Measurements from ENCODE around the gene SPP1.

Gene SPP1

GRCh38 chr4:87957061-87957460, 18.5 kb upstream of the SPP1 start:
- DNase-seq, result no peak

DNA sequence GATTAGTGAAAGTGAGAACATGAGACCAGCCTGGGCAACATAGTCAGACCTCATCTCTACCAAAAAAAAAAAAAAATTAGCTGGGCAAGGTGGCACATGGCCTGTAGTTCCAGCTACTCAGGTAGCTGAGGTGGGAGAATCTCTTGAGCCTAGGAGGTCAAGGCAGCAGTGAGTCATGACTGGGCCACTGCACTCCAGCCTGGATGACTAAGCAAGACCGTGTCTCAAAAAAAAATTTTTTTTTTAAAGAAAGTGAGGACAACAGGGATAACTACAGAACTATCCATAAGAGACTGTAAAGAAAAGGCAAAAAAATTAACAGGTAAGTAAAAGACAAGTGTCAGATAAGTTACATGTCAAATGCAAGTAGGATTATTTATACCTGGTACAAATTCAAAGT, 13.5 kb upstream of the SPP1 start:
- no peak for DNase-seq

DNA sequence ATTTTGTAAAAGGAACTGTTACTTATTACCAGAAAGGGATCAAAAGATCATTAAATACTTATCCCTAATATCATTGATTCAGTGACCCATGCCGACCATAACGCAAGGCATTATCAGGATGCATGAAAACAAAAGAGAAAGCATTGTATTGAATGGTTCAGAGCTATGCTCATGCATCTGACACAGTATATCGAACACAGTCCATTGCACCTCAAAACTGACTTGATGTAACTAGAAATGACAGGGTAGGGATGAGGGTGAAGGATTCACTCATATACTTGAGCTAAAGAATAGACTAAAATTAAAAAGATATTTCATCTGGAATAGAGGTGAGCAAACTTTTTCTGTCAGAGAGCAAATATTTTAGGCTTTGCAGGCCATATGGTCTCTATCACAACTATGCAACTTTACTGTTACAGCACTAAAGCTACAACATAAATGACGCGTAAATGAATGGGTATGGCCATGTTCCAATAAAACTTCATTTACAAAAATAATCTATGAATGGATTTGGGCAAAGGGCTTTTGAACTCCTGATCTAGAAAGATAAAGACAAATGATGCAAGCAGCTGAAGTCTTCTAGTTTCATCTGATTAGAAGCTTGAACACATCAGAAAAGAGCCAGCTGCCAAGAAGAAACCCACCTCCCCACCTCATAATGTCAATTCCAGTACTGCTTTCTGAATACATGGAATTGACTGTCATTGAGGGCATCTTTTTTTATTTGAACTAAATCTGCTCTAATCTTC, 12.9 kb upstream of the SPP1 start:
- no peak for DNase-seq

DNA sequence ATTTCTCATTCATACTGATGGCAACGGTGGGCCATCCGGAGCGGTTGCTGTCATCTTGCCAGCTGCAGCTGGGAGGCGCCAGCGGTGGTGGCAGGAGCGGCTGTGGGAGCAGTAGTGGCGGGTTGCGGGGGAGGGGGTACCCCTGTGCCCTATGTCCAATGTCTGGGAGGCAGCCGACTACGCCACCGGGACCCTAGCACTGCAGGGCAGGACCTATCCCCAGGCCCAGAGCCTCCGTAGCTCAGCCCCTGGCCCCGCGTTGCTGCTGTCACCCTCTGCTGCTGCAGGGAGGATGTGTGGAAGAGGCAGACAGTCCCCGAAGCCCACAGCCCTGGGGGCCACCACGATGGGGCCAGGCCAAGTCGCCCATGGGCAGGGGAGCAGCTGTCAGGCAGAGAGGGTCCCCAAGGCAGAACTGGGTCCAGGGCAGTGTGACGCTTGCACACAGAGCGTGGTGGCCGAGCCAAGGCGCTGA, 10.0 kb upstream of the SPP1 start:
- DNase-seq, result no peak

DNA sequence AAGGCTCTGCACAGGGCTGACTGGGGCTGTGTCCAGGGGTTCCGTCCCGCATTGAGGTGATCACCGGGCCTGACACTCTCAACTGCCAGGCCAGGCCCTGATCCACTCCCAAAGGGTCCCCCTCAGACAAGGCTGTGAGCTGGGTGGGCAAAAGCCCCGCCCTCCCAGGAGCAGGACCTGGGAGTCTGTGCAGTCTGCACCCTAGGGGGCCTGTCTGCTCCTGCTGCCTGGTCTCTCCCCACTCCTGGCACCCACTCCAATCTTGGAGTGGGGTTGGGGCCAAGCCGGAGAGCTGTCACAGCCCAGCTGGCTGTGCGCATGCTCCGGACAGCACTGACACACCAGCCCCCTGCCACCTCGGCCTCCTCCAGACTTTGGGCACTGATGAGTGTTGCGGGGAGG, 9.4 kb upstream of the SPP1 start:
- no peak for DNase-seq

DNA sequence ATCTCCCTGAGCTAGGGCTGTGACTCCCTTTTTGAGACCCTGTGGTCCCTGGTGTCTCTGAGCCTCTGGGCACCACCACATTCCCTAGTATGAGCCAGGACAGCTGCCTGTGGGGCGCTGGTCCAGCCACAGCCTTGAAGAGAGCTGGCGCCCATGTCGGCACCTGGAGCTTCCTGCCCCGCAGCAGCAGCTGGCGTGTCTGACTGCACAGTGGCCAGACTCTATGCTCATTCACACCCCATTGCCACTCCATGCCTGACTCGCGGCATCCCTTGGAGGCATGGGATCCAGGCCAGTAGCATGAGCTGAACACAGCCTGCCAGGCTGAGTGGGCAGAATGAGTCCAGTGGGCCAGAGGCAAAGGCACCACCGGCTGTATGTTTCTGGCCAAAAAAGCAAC, 8.3 kb upstream of the SPP1 start:
- no peak for DNase-seq

- no peak for DNase-seq
Measured at GRCh38 chr4:87970121-87970520, 5.4 kb upstream of the SPP1 start.

GRCh38 chr4:87971866-87972265, 3.6 kb upstream of the SPP1 start:
- no peak for DNase-seq

- peak; percentile 54 for DNase-seq
Measured at GRCh38 chr4:87973283-87974169, 2.0 kb upstream of the SPP1 start.

GRCh38 chr4:87974856-87975462, 555 bp upstream of the SPP1 start:
- no peak for DNase-seq

DNA sequence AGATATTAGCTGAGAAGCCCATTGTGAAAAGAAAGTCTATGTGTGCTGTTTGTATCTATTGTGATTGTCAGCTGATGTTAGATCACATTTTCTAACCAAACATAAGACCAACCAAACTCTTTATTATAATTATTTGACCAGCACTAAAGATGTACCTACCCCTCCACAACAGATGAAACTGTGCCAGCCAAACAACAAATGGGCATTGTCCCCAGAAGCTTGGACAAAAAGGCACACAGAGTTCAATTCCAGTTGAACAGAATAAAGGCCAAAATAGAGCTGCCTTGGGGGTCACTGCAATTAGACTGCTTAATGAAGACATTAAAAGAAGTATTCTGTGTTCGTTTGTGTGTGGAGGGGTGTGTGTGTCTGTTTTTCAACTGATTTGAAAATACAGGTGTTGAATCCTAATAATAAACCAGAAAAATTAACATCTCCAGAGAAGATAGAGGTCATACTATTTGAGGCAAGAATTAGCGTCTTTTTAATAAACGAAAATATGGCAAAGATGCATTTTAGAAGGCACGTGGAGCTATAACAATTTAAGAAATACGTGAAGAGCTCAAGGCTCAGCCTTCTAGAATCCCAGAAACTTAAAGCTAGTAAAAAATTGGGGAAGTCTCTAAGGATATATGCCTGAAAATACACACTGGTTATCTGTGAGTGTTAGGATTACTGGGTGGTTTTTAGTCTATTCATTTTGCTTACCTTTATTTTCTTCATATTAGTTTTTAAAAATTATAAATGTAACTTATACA, 2.2 kb downstream of the SPP1 start:
- DNase-seq, result no peak

DNA sequence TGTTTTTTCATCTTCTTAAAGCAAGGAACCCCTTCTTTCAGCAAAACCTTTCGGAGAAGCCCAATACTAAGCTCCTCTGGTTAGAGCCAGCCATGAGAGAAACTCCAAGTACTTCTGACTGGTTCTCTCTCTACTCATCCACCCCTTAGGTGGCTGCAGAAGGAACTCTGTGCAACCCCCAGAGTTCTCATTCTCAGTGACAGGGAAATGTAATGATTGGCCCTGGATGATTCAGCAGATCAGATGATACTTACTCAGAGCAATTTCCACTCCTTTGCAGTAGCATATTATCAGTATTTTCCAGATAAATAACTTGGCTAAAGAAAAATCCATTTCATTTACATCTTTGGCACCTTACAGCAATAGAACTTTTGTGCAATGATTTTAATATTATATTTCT, 3.2 kb downstream of the SPP1 start:
- DNase-seq, result no peak

- no peak for DNase-seq
Measured at GRCh38 chr4:87979810-87980209, 4.3 kb downstream of the SPP1 start.

- no peak for DNase-seq
Measured at GRCh38 chr4:87981486-87981885, 6.0 kb downstream of the SPP1 start.

GRCh38 chr4:87982036-87982435, 6.5 kb downstream of the SPP1 start:
- no peak for DNase-seq

GRCh38 chr4:87982446-87983010, 7.0 kb downstream of the SPP1 start:
- DNase-seq, result no peak

- no peak for DNase-seq
Measured at GRCh38 chr4:87983996-87984395, 8.5 kb downstream of the SPP1 start.

DNA sequence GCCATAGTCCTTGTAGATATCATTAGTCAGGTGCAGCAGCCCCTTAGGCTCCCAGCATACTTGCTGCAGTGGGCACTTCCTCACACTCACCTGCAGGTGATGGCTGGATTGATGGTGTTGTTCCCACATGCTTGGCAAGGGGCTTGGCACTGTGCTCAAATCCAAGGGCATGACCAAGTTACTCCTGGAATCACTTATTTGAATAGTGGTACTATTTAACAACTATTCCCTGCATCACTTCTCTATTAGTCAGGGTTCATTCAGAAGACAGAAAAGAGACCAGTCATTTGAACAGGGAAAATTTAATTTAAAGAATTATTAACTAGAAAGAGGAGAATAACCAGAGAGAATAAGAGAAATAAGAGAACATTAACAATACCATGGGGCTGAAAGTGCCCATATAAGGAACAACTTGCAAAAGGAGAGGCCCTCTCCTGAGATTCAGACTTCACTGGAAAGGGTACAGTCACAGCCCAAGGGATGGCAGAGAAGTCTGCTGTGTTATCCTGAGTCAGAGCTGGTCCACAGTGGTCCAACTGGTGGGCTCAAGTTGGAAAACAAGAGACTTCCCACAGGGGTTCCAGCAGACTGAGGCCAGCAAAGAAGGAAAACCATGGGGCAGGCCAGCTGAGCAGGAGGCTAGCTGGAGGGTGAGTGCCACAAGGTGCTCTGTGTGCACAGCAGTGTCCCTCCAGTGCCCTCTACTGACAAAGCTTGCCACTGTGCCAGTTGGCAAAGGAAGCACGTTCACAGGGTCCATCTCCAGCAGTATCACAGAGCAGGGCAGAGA, 9.8 kb downstream of the SPP1 start:
- no peak for DNase-seq

DNA sequence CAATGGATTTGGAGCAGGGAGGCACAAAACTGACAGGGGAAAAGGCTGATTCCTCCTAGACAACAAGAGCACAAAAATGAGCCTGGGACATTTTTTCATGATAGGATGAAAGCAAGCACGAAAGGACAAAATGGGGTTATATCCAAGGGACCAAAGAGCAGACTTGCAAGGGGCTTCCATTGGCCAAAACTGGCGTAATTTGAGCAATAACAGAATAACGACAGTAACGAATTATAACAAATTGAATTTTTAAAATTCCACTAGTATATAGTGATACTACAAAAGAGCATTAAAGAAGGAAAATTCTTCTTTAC, 10.3 kb downstream of the SPP1 start:
- DNase-seq, result no peak

GRCh38 chr4:87986508-87986907, 11.0 kb downstream of the SPP1 start:
- DNase-seq, result no peak

GRCh38 chr4:87989765-87990164, 14.3 kb downstream of the SPP1 start:
- DNase-seq, result no peak

GRCh38 chr4:87995435-87995834, 19.9 kb downstream of the SPP1 start:
- DNase-seq, result no peak
